ENCODE measurements around the gene TBC1D1. TPM values are rescaled to one million over a fixed set of nuclear protein-coding genes. Genes with fewer than 3 reads are reported as not detected.

Gene TBC1D1
- total RNA-seq, 1 donor from 2014 or later, result 129 TPM

GRCh38 chr4:38184404-38184803 lies 293.5 kb downstream of the TBC1D1 start:
- no peaks in the 10 kb centered on the region for H3K9me3 ChIP-seq (replicated peaks)
- no peak for DNase-seq
- H3K27ac ChIP-seq (replicated peaks), result no peak overlapping the region
- intact Hi-C loops (cut with micrococcal nuclease), result no loop called here
- no peak overlapping the region for H3K4me3 ChIP-seq
- H3K36me3 ChIP-seq, result no peaks in the 10 kb centered on the region
- TF ChIP-seq, protein P1, sequence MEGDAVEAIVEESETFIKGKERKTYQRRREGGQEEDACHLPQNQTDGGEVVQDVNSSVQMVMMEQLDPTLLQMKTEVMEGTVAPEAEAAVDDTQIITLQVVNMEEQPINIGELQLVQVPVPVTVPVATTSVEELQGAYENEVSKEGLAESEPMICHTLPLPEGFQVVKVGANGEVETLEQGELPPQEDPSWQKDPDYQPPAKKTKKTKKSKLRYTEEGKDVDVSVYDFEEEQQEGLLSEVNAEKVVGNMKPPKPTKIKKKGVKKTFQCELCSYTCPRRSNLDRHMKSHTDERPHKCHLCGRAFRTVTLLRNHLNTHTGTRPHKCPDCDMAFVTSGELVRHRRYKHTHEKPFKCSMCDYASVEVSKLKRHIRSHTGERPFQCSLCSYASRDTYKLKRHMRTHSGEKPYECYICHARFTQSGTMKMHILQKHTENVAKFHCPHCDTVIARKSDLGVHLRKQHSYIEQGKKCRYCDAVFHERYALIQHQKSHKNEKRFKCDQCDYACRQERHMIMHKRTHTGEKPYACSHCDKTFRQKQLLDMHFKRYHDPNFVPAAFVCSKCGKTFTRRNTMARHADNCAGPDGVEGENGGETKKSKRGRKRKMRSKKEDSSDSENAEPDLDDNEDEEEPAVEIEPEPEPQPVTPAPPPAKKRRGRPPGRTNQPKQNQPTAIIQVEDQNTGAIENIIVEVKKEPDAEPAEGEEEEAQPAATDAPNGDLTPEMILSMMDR (IDR thresholded peaks at IDR 0.05; ENCODE audit: borderline replicate concordance), result peak; percentile 20
- no peaks in the 10 kb centered on the region for H3K27me3 ChIP-seq (ENCODE audit: low read depth)
- peaks cover 13% of the 10 kb centered on the region for H3K4me1 ChIP-seq

DNA sequence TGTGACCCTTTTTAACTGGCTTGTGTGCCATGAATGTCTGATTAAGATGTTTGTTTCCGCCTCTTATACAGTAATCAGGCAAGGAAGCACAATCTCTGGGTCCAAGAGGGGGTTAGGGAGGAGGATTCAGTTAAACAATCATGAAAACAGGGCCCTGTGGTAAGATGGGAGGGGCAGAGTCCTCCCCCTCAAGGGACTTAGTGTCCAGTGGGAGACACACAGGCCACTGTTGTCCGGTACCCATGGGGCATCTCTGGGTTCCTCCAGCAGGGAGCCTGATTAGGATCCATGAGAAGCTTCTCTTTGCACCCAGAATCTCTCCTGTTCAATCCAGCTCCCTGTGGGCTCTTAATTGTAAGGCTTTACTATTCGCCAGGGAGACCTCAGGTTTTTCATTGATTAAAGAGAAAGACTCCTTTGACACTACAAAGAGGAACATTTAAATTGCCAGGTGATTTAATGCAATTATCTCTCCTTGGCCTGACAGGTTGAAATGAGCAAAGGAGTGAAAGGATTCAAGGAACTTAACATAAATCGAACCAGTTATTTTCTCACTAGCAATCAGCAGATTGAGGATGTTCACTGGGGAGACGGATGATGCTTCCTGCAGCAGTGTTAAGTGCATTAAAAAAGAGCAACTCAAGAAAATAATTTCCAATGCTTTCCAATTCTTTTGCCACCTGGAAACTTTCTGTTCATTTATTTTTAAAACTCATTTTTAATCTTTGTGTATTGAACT lies 294.7 kb downstream of the TBC1D1 start:
- TF ChIP-seq, protein P1 (IDR thresholded peaks at IDR 0.05; ENCODE audit: borderline replicate concordance), result no peak
- DNase-seq, result no peak
- Histone ChIP-seq H3K9me3 (replicated peaks) (no peaks in the 10 kb centered on the region), H3K36me3 (no peaks in the 10 kb centered on the region), H3K27me3 (ENCODE audit: low read depth) (no peaks in the 10 kb centered on the region), H3K4me3 (no peak overlapping the region), H3K27ac (replicated peaks) (no peak overlapping the region), H3K4me1 (peaks cover 14% of the 10 kb centered on the region)
- intact Hi-C loops (cut with micrococcal nuclease), result no loop called here

DNA sequence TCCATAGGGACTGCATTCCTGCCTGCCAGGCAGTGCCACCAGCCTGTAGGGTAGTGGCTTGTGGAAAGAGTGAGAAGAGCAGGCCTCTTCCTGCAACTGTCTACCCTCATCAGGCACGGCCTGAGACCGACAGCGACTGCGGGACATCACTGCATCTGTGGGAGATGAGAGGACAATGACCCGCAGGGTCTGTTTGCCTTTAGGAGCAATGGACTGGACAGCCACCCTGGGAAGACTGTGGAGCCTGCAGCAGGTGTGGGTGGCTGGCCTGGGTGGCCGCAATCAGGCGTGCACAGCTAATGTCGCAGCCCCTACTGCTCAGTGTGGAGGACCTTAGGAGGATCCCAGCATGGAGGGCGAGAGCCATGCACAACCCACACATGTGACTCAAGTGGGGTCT lies 297.3 kb downstream of the TBC1D1 start:
- no peaks in the 10 kb centered on the region for H3K27me3 ChIP-seq (ENCODE audit: low read depth)
- H3K9me3 ChIP-seq (replicated peaks), result no peaks in the 10 kb centered on the region
- no peak overlapping the region for H3K4me3 ChIP-seq
- TF ChIP-seq, protein P1 (IDR thresholded peaks at IDR 0.05; ENCODE audit: borderline replicate concordance), result no peak
- H3K27ac ChIP-seq (replicated peaks), result no peak overlapping the region
- intact Hi-C loops (cut with micrococcal nuclease), result no loop called here
- DNase-seq, result no peak
- no peaks in the 10 kb centered on the region for H3K36me3 ChIP-seq
- peaks cover 25% of the 10 kb centered on the region for H3K4me1 ChIP-seq

- Histone ChIP-seq H3K9me3 (replicated peaks) (no peaks in the 10 kb centered on the region), H3K36me3 (no peaks in the 10 kb centered on the region), H3K27ac (replicated peaks) (no peak overlapping the region), H3K4me1 (peaks cover 25% of the 10 kb centered on the region), H3K27me3 (ENCODE audit: low read depth) (no peaks in the 10 kb centered on the region), H3K4me3 (no peak overlapping the region)
- DNase-seq, result no peak
- intact Hi-C loops (cut with micrococcal nuclease), result no loop called here
- TF ChIP-seq, protein P1 (IDR thresholded peaks at IDR 0.05; ENCODE audit: borderline replicate concordance), result no peak
Observed at GRCh38 chr4:38188631-38189101, 297.8 kb downstream of the TBC1D1 start.

Other genes with a start within 250 kb of the TBC1D1 start
- 22.2 TPM for gene RELL1, start 204.7 kb upstream of the TBC1D1 start, total RNA-seq
- 11.5 TPM for gene PGM2, start 64.4 kb upstream of the TBC1D1 start, total RNA-seq
- 0.58 TPM for gene PTTG2, start 69.3 kb downstream of the TBC1D1 start, total RNA-seq